Stimulated activated CD4-positive, alpha-beta T cell treated with anti-CD3 and anti-CD28 coated beads, TNF-alpha, amount 100 ng/mL, for 24 hours (primary cell): ENCODE data around the gene HSD17B11.
"Not testable (repeated sequence)": the region's sequence is repeated elsewhere in the genome, so short reads cannot be mapped to it uniquely, and the experiment has no call there.

ENCODE experiments used
- DNase-seq, 3 experiments: peaks; one replicate each; pipeline ENCODE4 v3.0.0-alpha.2; 2020; ENCODE audit warnings: low read depth in 3 of 3

HSD17B11 gene

GRCh38 chr4:87390891-87391575, at the start of gene HSD17B11:
Gene HSD17B11, minus strand, starts transcription at chr4:87391188. Its CDS starts 118 bp downstream, at chr4:87391070.
- peak; percentile 59 to 77 (median 62) for DNase-seq

- DNase-seq = no peak
These were observed 42.4 kb upstream of the HSD17B11 start for GRCh38 chr4:87433342-87433741.

GRCh38 chr4:87430038-87430437, 39.0 kb upstream of the HSD17B11 start:
- DNase-seq = no peak

- no peak for DNase-seq
These were observed 38.0 kb upstream of the HSD17B11 start for GRCh38 chr4:87428979-87429378.

- DNase-seq = no peak
These were observed 36.5 kb upstream of the HSD17B11 start for GRCh38 chr4:87427518-87427868.

- DNase-seq = no peak
These were observed 36.0 kb upstream of the HSD17B11 start for GRCh38 chr4:87426865-87427517.

- DNase-seq = no peak
These were observed 34.7 kb upstream of the HSD17B11 start for GRCh38 chr4:87425711-87426110.

- not testable (repeated sequence) for DNase-seq
These were observed 33.1 kb upstream of the HSD17B11 start for GRCh38 chr4:87424099-87424543.

- DNase-seq = no peak
These were observed 32.5 kb upstream of the HSD17B11 start for GRCh38 chr4:87423317-87424098.

- peak; percentile 70 to 86 (median 79) for DNase-seq
These were observed 31.4 kb upstream of the HSD17B11 start, which contains the start of gene NUDT9 for GRCh38 chr4:87422104-87423052. Gene NUDT9, plus strand, starts transcription at chr4:87422573. Its CDS starts 333 bp downstream, at chr4:87422906.

- DNase-seq = no peak
These were observed 29.4 kb upstream of the HSD17B11 start for GRCh38 chr4:87420276-87420830.

- no peak for DNase-seq
These were observed 28.7 kb upstream of the HSD17B11 start for GRCh38 chr4:87419578-87420249.

- not testable (repeated sequence) for DNase-seq
These were observed 27.4 kb upstream of the HSD17B11 start for GRCh38 chr4:87418410-87418809.

- DNase-seq = no peak
These were observed 26.0 kb upstream of the HSD17B11 start for GRCh38 chr4:87416965-87417364.

GRCh38 chr4:87414816-87415215, 23.8 kb upstream of the HSD17B11 start:
- no peak for DNase-seq

- DNase-seq = no peak
These were observed 19.7 kb upstream of the HSD17B11 start for GRCh38 chr4:87410679-87411078.

GRCh38 chr4:87410157-87410556, 19.2 kb upstream of the HSD17B11 start:
- no peak for DNase-seq

GRCh38 chr4:87409420-87409939, 18.5 kb upstream of the HSD17B11 start:
- no peak for DNase-seq

- not testable (repeated sequence) for DNase-seq
These were observed 15.9 kb upstream of the HSD17B11 start for GRCh38 chr4:87406902-87407301.

GRCh38 chr4:87406462-87406861, 15.5 kb upstream of the HSD17B11 start:
- DNase-seq = no peak
